ENCODE results near the gene ENTREP3.
"Not testable (repeated sequence)": the region's sequence is repeated elsewhere in the genome, so short reads cannot be mapped to it uniquely, and the experiment has no call there.

ENTREP3 gene

GRCh38 chr1:155244368-155245162 lies 10.7 kb downstream of the ENTREP3 start:
- DNase-seq (ENCODE audit: low read depth in 2 of 2), result peak; percentile 100
- peak overlapping the region; percentile 65 to 71 for H3K4me3 ChIP-seq (replicated peaks in 1 of 2; ENCODE audit: low read depth in 2 of 2, low read length in 2 of 2)
- TF ChIP-seq CTCF (IDR thresholded peaks at IDR 0.05; ENCODE audit: low read depth, low read length), result peak; percentile 18

- peak in 1 of 2 donors; percentile 37 for DNase-seq (ENCODE audit: low read depth in 2 of 2)
- TF ChIP-seq CTCF (IDR thresholded peaks at IDR 0.05; ENCODE audit: low read depth, low read length), result no peak
- H3K4me3 ChIP-seq (replicated peaks in 1 of 2; ENCODE audit: low read depth in 2 of 2, low read length in 2 of 2), result peak overlapping the region in 1 of 2 donors; percentile 71
Observed at GRCh38 chr1:155242805-155243358, 12.4 kb downstream of the ENTREP3 start.

GRCh38 chr1:155241841-155242264 lies 13.4 kb downstream of the ENTREP3 start:
- DNase-seq (ENCODE audit: low read depth in 2 of 2), result no peak
- no peak for TF ChIP-seq CTCF (IDR thresholded peaks at IDR 0.05; ENCODE audit: low read depth, low read length)
- H3K4me3 ChIP-seq (replicated peaks in 1 of 2; ENCODE audit: low read depth in 2 of 2, low read length in 2 of 2), result no peak overlapping the region

- peak; percentile 84 to 86 for DNase-seq (ENCODE audit: low read depth in 2 of 2)
- H3K4me3 ChIP-seq (replicated peaks in 1 of 2; ENCODE audit: low read depth in 2 of 2, low read length in 2 of 2), result peak overlapping the region; percentile 43 to 57
Observed at GRCh38 chr1:155241069-155241679, 14.1 kb downstream of the ENTREP3 start.

GRCh38 chr1:155236451-155236850 lies 18.8 kb downstream of the ENTREP3 start:
- H3K4me3 ChIP-seq (replicated peaks in 1 of 2; ENCODE audit: low read depth in 2 of 2, low read length in 2 of 2), result no peak overlapping the region
- DNase-seq (ENCODE audit: low read depth in 2 of 2), result no peak
- no peak for TF ChIP-seq CTCF (IDR thresholded peaks at IDR 0.05; ENCODE audit: low read depth, low read length)

More at GRCh38 chr1:155241069-155241679, 14.1 kb downstream of the ENTREP3 start:
- no peak for TF ChIP-seq CTCF (IDR thresholded peaks at IDR 0.05; ENCODE audit: low read depth, low read length)

GRCh38 chr1:155235375-155235774 lies 19.9 kb downstream of the ENTREP3 start:
- not testable (repeated sequence) for DNase-seq (ENCODE audit: low read depth in 2 of 2); H3K4me3 ChIP-seq (replicated peaks in 1 of 2; ENCODE audit: low read depth in 2 of 2, low read length in 2 of 2)

- not testable (repeated sequence) for H3K4me3 ChIP-seq (replicated peaks in 1 of 2; ENCODE audit: low read depth in 2 of 2, low read length in 2 of 2); DNase-seq (ENCODE audit: low read depth in 2 of 2)
Observed at GRCh38 chr1:155233502-155233901, 21.8 kb downstream of the ENTREP3 start.

GRCh38 chr1:155232001-155232978 lies 23.0 kb downstream of the ENTREP3 start:
- DNase-seq (ENCODE audit: low read depth in 2 of 2), result peak; percentile 30 to 82
- H3K4me3 ChIP-seq (replicated peaks in 1 of 2; ENCODE audit: low read depth in 2 of 2, low read length in 2 of 2), result not testable (repeated sequence)

GRCh38 chr1:155231302-155231701 lies 24.0 kb downstream of the ENTREP3 start:
- not testable (repeated sequence) for DNase-seq (ENCODE audit: low read depth in 2 of 2); H3K4me3 ChIP-seq (replicated peaks in 1 of 2; ENCODE audit: low read depth in 2 of 2, low read length in 2 of 2)
